Suprapubic skin (tissue), 4 donors: ENCODE data around the gene CHD3. TPM values are rescaled to one million over a fixed set of nuclear protein-coding genes. Genes with fewer than 3 reads are reported as not detected.
A peak's percentile ranks its signal among the peaks of the same experiment; 100 is the strongest.

Experiments used
- DNase-seq, 2 donors: peaks; one replicate each; pipeline ENCODE4 v3.0.0-alpha.2; 2019; ENCODE audit warnings: low spot score in 2 of 2
- H3K27ac ChIP-seq: fragments of 200-600 bp; sonication (generic); one replicate; pipeline ENCODE4 v1.5.1; 2019
- H3K27me3 ChIP-seq: fragments of 200-600 bp; sonication (generic); one replicate; pipeline ENCODE4 v1.5.1; 2019
- H3K36me3 ChIP-seq: fragments of 200-600 bp; sonication (generic); one replicate; pipeline ENCODE4 v1.5.1; 2019
- H3K4me1 ChIP-seq: fragments of 200-600 bp; sonication (generic); one replicate; pipeline ENCODE4 v1.5.1; 2019
- H3K4me3 ChIP-seq: fragments of 200-600 bp; sonication (generic); one replicate; pipeline ENCODE4 v1.5.1; 2019; ENCODE audit warnings: mild to moderate bottlenecking
- H3K9me3 ChIP-seq: fragments of 200-600 bp; sonication (generic); one replicate; pipeline ENCODE4 v1.5.1; 2019
- CTCF ChIP-seq, 2 donors: fragments of 200-600 bp in 1 of 2; fragments of 450-650 bp in 1 of 2; sonication (generic) in 1 of 2; IDR thresholded peaks; one replicate each; pipeline ENCODE4 v1.5.1; 2016 to 2019; ENCODE audit warnings: antibody characterized with exemption in 2 of 2, mild to moderate bottlenecking in 1 of 2, moderate library complexity in 1 of 2
- EP300 ChIP-seq: sonication (generic); formaldehyde crosslinking; IDR thresholded peaks from one replicate; pipeline ENCODE4 v1.6.1; 2017; ENCODE audit warnings: antibody characterized with exemption
- POLR2A ChIP-seq, 2 donors: fragments of 450-650 bp; IDR thresholded peaks; one replicate each; pipeline ENCODE4 v1.6.1; 2017; ENCODE audit warnings: antibody characterized with exemption in 2 of 2, mild to moderate bottlenecking in 2 of 2, moderate library complexity in 2 of 2
- POLR2AphosphoS5 ChIP-seq, 3 donors: sonication (generic); formaldehyde crosslinking; IDR thresholded peaks; one replicate each; pipeline ENCODE4 v1.6.1; 2017; ENCODE audit warnings: antibody characterized with exemption in 3 of 3
- WGBS: methylation state at CpG from one replicate; pipeline ENCODE4 v1.1.5; 2018; 5-methylcytosine and 5-hydroxymethylcytosine counted together
- total RNA-seq, 4 donors: library from RNA; depleted of rRNA; stranded (reverse); fragments of >200 nt; gene quantifications; one replicate each; pipeline ENCODE4 v1.1.0, GENCODE V29; 2016

CHD3 gene
- total RNA-seq, 4 donors from 2014 or later = 42.1 to 76.0 (median 67.7) TPM

GRCh38 chr17:7878234-7878633, 10.4 kb upstream of the CHD3 start:
- Histone ChIP-seq H3K27me3 (no peaks in the 10 kb centered on the region), H3K27ac (no peak overlapping the region), H3K4me1 (peaks cover 17% of the 10 kb centered on the region), H3K4me3 (no peak overlapping the region), H3K36me3 (peaks cover 24% of the 10 kb centered on the region), H3K9me3 (no peaks in the 10 kb centered on the region)
- peak in 1 of 2 donors; percentile 47 for DNase-seq
- WGBS = 96% methylated on average over 7 of the region's 7 CpGs
- TF ChIP-seq EP300 (no peak), POLR2AphosphoS5 (IDR thresholded peaks at IDR 0.05) (no peak), POLR2A (IDR thresholded peaks at IDR 0.05) (no peak), CTCF (IDR thresholded peaks at IDR 0.05) (no peak)

GRCh38 chr17:7880076-7880868, 8.3 kb upstream of the CHD3 start:
- no peak overlapping the region for H3K4me3 ChIP-seq
- WGBS = 77% methylated on average over 3 of the region's 3 CpGs
- H3K36me3 ChIP-seq = peaks cover 23% of the 10 kb centered on the region
- H3K4me1 ChIP-seq = peaks cover 27% of the 10 kb centered on the region
- H3K27ac ChIP-seq = no peak overlapping the region
- H3K27me3 ChIP-seq = no peaks in the 10 kb centered on the region
- DNase-seq = no peak
- no peaks in the 10 kb centered on the region for H3K9me3 ChIP-seq
- no peak for TF ChIP-seq CTCF (IDR thresholded peaks at IDR 0.05)

DNA sequence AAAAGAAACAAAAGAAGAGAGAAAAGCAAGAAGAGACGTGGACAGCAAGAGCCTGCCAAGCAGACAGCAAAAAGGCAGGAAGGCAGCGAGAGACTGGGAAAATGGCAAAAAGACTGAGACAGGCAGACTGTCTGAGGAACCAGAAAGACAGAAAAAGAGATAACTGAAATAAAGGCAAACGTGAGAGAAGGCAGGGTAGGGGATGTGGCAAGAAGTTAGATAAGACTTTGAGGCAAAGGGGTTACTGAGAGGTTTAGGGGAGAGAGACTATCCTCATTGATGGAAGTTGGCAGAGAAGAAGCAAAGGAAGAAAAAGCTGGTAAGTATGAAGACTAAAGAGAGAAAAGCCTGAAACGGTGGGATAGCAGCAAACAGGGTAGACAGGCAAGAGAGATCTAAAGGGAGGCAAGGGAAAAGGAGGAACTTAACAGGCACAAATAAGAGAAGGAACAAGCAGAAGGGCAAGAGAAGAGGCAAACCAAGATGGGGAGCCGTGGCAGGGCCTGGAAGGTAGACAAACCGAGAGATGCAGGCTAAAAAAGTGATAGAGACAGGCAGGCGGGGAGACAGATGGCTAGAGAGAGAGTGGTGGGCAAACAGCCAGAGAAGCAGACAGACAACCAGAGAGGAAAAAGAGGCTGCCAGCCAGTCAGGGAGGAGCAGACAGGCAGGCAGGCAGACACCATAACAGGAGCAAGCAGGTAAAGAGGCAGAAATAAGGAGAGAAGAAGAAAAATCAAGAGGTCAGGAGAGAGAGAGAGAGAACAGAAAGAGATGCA, 7.1 kb upstream of the CHD3 start:
- TF ChIP-seq POLR2AphosphoS5 (IDR thresholded peaks at IDR 0.05) = no peak
- TF ChIP-seq CTCF (IDR thresholded peaks at IDR 0.05) = no peak
- TF ChIP-seq EP300 = no peak
- no peak for TF ChIP-seq POLR2A (IDR thresholded peaks at IDR 0.05)
- DNase-seq = peak in 1 of 2 donors; percentile 66
- no peak overlapping the region for H3K4me3 ChIP-seq
- H3K4me1 ChIP-seq = peaks cover 37% of the 10 kb centered on the region
- H3K9me3 ChIP-seq = no peaks in the 10 kb centered on the region
- H3K27me3 ChIP-seq = no peaks in the 10 kb centered on the region
- WGBS = 41% methylated on average over 7 of the region's 7 CpGs
- peaks cover 19% of the 10 kb centered on the region for H3K36me3 ChIP-seq
- H3K27ac ChIP-seq = no peak overlapping the region

DNA sequence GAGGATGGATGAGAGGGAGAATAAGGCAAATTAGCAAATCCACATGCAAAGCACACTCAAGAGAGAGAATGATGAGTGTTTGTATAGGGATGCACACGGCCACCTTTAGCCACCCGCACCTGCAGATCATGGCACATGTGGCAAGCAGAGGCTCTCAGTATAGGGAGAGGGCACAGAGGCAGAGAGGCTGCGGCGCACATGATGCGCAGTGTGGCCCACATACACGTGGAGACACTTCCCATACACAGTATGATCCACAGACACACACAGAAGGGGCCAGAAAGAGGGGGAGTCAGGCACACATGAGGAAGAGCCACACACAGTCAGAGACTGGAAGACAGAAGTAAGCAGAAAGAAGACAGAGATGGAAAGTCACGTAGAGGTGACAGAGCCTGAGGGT, 6.5 kb upstream of the CHD3 start:
- H3K27ac ChIP-seq = no peak overlapping the region
- WGBS = 50% methylated on average over 7 of the region's 7 CpGs

More for the DNA sequence above, 6.5 kb upstream of the CHD3 start:
- DNase-seq = peak in 1 of 2 donors; percentile 62
- Histone ChIP-seq H3K4me3 (no peak overlapping the region), H3K4me1 (peaks cover 43% of the 10 kb centered on the region), H3K9me3 (no peaks in the 10 kb centered on the region), H3K36me3 (peaks cover 19% of the 10 kb centered on the region), H3K27me3 (no peaks in the 10 kb centered on the region)
- TF ChIP-seq POLR2A (IDR thresholded peaks at IDR 0.05) = no peak
- no peak for TF ChIP-seq CTCF (IDR thresholded peaks at IDR 0.05)
- no peak for TF ChIP-seq POLR2AphosphoS5 (IDR thresholded peaks at IDR 0.05)
- no peak for TF ChIP-seq EP300
